H1 (cell line): ENCODE data around the gene NFKBIE. TPM values are rescaled to one million over a fixed set of nuclear protein-coding genes. Genes with fewer than 3 reads are reported as not detected.

Experiments
- CTCF ChIA-PET: fragments of 300-600 bp; sonication (Branson Sonifier 250); formaldehyde crosslinking; loops from one replicate; lab custom pipeline; 2021; ENCODE audit not compliant: partially characterized antibody; lab: Charles Lee
- POLR2A ChIA-PET: fragments of 300-600 bp; sonication (Branson Sonifier 250); formaldehyde crosslinking; loops from one replicate; lab custom pipeline; 2021; ENCODE audit warnings: inconsistent platforms; ENCODE audit not compliant: partially characterized antibody; lab: Charles Lee
- DNase-seq, 2 experiments: peaks; one replicate each; pipeline versions ENCODE4 v3.0.0 to v3.0.0-alpha.2; 2010 to 2022; ENCODE audit warnings: low spot score in 2 of 2, low read depth in 1 of 2, mixed read lengths in 1 of 2
- FAIRE-seq: peaks from 2 replicates; lab custom pipeline; 2011; peaks lifted over from hg19 to GRCh38; lab: Jason Lieb, UNC
- H2AFZ ChIP-seq: 2 replicates; pipeline ENCODE4 v1.8.1; 2012; ENCODE audit warnings: low read length, inconsistent platforms
- H2AK5ac ChIP-seq: 2 replicates; pipeline ENCODE4 v1.6.1; 2013; ENCODE audit warnings: low read depth, low read length
- H2BK120ac ChIP-seq: replicated peaks from 2 replicates; pipeline ENCODE3; 2013; ENCODE audit warnings: low read depth, low read length, inconsistent platforms
- H2BK12ac ChIP-seq: 2 replicates; pipeline ENCODE4 v1.6.1; 2013; ENCODE audit warnings: low read depth, low read length
- H2BK15ac ChIP-seq: 2 replicates; pipeline ENCODE4 v1.6.1; 2013; ENCODE audit warnings: low read length
- H2BK20ac ChIP-seq: 2 replicates; pipeline ENCODE4 v1.6.1; 2013; ENCODE audit warnings: low read length
- H2BK5ac ChIP-seq: 2 replicates; pipeline ENCODE4 v1.6.1; 2013; ENCODE audit warnings: low read depth, low read length
- H3K14ac ChIP-seq: 2 replicates; pipeline ENCODE4 v1.6.1; 2013; ENCODE audit warnings: inconsistent platforms; ENCODE audit not compliant: insufficient read length
- H3K18ac ChIP-seq: 2 replicates; pipeline ENCODE4 v1.6.1; 2013; ENCODE audit warnings: low read length; ENCODE audit errors: extremely low read depth
- H3K23ac ChIP-seq: 2 replicates; pipeline ENCODE4 v1.6.1; 2013; ENCODE audit warnings: inconsistent platforms; ENCODE audit not compliant: insufficient read length
- H3K23me2 ChIP-seq: 2 replicates; pipeline ENCODE4 v1.6.1; 2013; ENCODE audit warnings: low read depth, low read length
- H3K27ac ChIP-seq: 2 replicates; pipeline ENCODE4 v1.6.1; 2011; ENCODE audit warnings: low read depth, low read length, inconsistent platforms
- H3K27me3 ChIP-seq, 4 experiments: replicated peaks in 1 of 4; 1 replicate in 1 of 4; 2 replicates in 3 of 4; pipeline versions ENCODE4 v1.6.1 to v1.8.1; 2011 to 2013; ENCODE audit warnings: low read length in 3 of 4, mild to moderate bottlenecking in 3 of 4, inconsistent platforms in 2 of 4, mixed read lengths in 2 of 4, moderate library complexity in 1 of 4; ENCODE audit not compliant: control insufficient read depth in 3 of 4, insufficient read depth in 3 of 4; ENCODE audit errors: extremely low read depth in 1 of 4
- H3K36me3 ChIP-seq, 4 experiments: 2 replicates each; pipeline versions ENCODE4 v1.6.1 to v1.8.1; 2011 to 2013; ENCODE audit warnings: mild to moderate bottlenecking in 4 of 4, low read length in 3 of 4, moderate library complexity in 2 of 4, control low read depth in 1 of 4, inconsistent platforms in 1 of 4; ENCODE audit not compliant: insufficient read depth in 4 of 4, control insufficient read depth in 2 of 4
- H3K4ac ChIP-seq: replicated peaks from 2 replicates; pipeline ENCODE3; 2013; ENCODE audit warnings: low read length, low read depth, mixed read lengths, inconsistent platforms; ENCODE audit not compliant: insufficient read length
- H3K4me1 ChIP-seq, 4 experiments: replicated peaks in 1 of 4; 1 replicate in 1 of 4; 2 replicates in 3 of 4; pipeline versions ENCODE4 v1.6.1 to v1.8.1; 2011 to 2013; ENCODE audit warnings: low read length in 3 of 4, inconsistent platforms in 2 of 4, mixed read lengths in 1 of 4; ENCODE audit not compliant: insufficient read depth in 4 of 4, control insufficient read depth in 3 of 4
- H3K4me2 ChIP-seq, 2 experiments: 2 replicates each; pipeline versions ENCODE4 v1.6.1 to v1.8.1; 2011 to 2013; ENCODE audit warnings: low read depth in 2 of 2, low read length in 2 of 2, control low read depth in 1 of 2, inconsistent platforms in 1 of 2, mild to moderate bottlenecking in 1 of 2; ENCODE audit not compliant: insufficient read depth in 1 of 2
- H3K4me3 ChIP-seq, 4 experiments: fragments of 200-600, 300-600 bp in 1 of 4; sonication (generic), shearing (Covaris generic), sonication (Bioruptor Twin) in 1 of 4; 2 replicates each; pipeline versions ENCODE4 v1.5.1 to v1.8.1; 2011 to 2016; ENCODE audit warnings: low read length in 4 of 4, low read depth in 3 of 4, control low read depth in 2 of 4, inconsistent platforms in 2 of 4, mild to moderate bottlenecking in 2 of 4, mixed read lengths in 1 of 4, moderate library complexity in 1 of 4; ENCODE audit not compliant: insufficient read depth in 2 of 4; ENCODE audit errors: extremely low read depth in 1 of 4
- H3K56ac ChIP-seq: replicated peaks from 2 replicates; pipeline ENCODE3; 2013; ENCODE audit warnings: low read depth, mild to moderate bottlenecking, mixed read lengths, low read length, inconsistent platforms; ENCODE audit not compliant: insufficient read length
- H3K79me1 ChIP-seq: 2 replicates; pipeline ENCODE4 v1.6.1; 2013; ENCODE audit warnings: low read depth, low read length, control low read depth
- H3K79me2 ChIP-seq, 2 experiments: 2 replicates each; pipeline versions ENCODE4 v1.6.1 to v1.8.1; 2012 to 2013; ENCODE audit warnings: low read length in 2 of 2, mild to moderate bottlenecking in 2 of 2, inconsistent platforms in 1 of 2; ENCODE audit not compliant: insufficient read depth in 2 of 2, control insufficient read depth in 1 of 2
- H3K9ac ChIP-seq, 4 experiments: replicated peaks in 1 of 4; 1 replicate in 1 of 4; 2 replicates in 3 of 4; pipeline versions ENCODE4 v1.6.1 to v1.8.1; 2011 to 2013; ENCODE audit warnings: low read depth in 3 of 4, low read length in 3 of 4, control low read depth in 2 of 4, mild to moderate bottlenecking in 2 of 4, moderate library complexity in 2 of 4, inconsistent platforms in 1 of 4; ENCODE audit errors: extremely low read depth in 1 of 4
- H3K9me3 ChIP-seq, 2 experiments: 2 replicates each; pipeline versions ENCODE4 v1.6.1 to v1.8.1; 2012 to 2013; ENCODE audit warnings: mild to moderate bottlenecking in 2 of 2, moderate library complexity in 2 of 2, control low read depth in 1 of 2, inconsistent platforms in 1 of 2, low read depth in 1 of 2, low read length in 1 of 2, mixed read lengths in 1 of 2; ENCODE audit not compliant: insufficient read depth in 2 of 2
- H4K20me1 ChIP-seq, 2 experiments: replicated peaks in 1 of 2; 2 replicates each; pipeline versions ENCODE3 to v1.8.1; 2011 to 2013; ENCODE audit warnings: inconsistent platforms in 2 of 2, low read length in 2 of 2, mild to moderate bottlenecking in 1 of 2; ENCODE audit not compliant: insufficient read depth in 2 of 2, control insufficient read depth in 1 of 2
- H4K5ac ChIP-seq: 2 replicates; pipeline ENCODE4 v1.6.1; 2013; ENCODE audit warnings: low read length, low read depth, mixed read lengths, inconsistent platforms; ENCODE audit not compliant: insufficient read length
- H4K8ac ChIP-seq: 2 replicates; pipeline ENCODE4 v1.8.0; 2013; ENCODE audit warnings: mild to moderate bottlenecking, moderate library complexity, low read length, inconsistent platforms; ENCODE audit not compliant: insufficient read depth; ENCODE audit errors: extremely low read depth
- H4K91ac ChIP-seq: replicated peaks from 2 replicates; pipeline ENCODE3; 2013; ENCODE audit warnings: low read length, mixed read lengths, inconsistent platforms; ENCODE audit not compliant: insufficient read length
- CBX8 ChIP-seq: fragments of 300-800, 300-1000 bp; sonication (generic); IDR thresholded peaks from 2 replicates; pipeline ENCODE4 v1.7.1; 2016; ENCODE audit warnings: low read depth, low read length, borderline replicate concordance
- CTCF ChIP-seq, 3 experiments: IDR thresholded peaks; 1 replicate in 2 of 3; 2 replicates in 1 of 3; pipeline versions ENCODE4 v1.5.1 to v1.6.1; 2011; ENCODE audit warnings: low read length in 3 of 3, mild to moderate bottlenecking in 3 of 3, inconsistent platforms in 2 of 3, low read depth in 1 of 3, moderate library complexity in 1 of 3; ENCODE audit not compliant: insufficient read depth in 1 of 3; ENCODE audit errors: control extremely low read depth in 1 of 3
- KDM1A ChIP-seq: fragments of 200-600, 300-600 bp; sonication (generic); IDR thresholded peaks from 2 replicates; pipeline ENCODE4 v1.7.1; 2016; ENCODE audit warnings: mild to moderate bottlenecking, low read length, borderline replicate concordance
- MAX ChIP-seq: IDR thresholded peaks from 2 replicates; pipeline ENCODE4 v1.6.1; 2012; ENCODE audit warnings: inconsistent platforms
- POLR2AphosphoS5 ChIP-seq: IDR thresholded peaks from 2 replicates; pipeline ENCODE4 v1.6.1; 2011; ENCODE audit warnings: low read depth, low read length
- RAD21 ChIP-seq, 2 experiments: IDR thresholded peaks in 1 of 2; conservative IDR thresholded peaks in 1 of 2; 2 replicates each; pipeline ENCODE4 v1.6.1; 2011; ENCODE audit warnings: low read depth in 2 of 2, low read length in 2 of 2, improper control_type of control experiment in 1 of 2, inconsistent platforms in 1 of 2, mild to moderate bottlenecking in 1 of 2, moderate library complexity in 1 of 2
- SAP30 ChIP-seq: fragments of 300-600 bp; sonication (generic); IDR thresholded peaks from 2 replicates; pipeline ENCODE4 v1.7.1; 2012; ENCODE audit warnings: low read length, moderate library complexity, mild to moderate bottlenecking, inconsistent platforms; ENCODE audit not compliant: insufficient read depth, insufficient replicate concordance
- SP1 ChIP-seq: IDR thresholded peaks from 2 replicates; pipeline ENCODE4 v1.6.1; 2011; ENCODE audit warnings: low read depth, low read length
- SP4 ChIP-seq: IDR thresholded peaks from 2 replicates; pipeline ENCODE4 v1.6.1; 2012; ENCODE audit warnings: low read length, inconsistent platforms
- TAF1 ChIP-seq: IDR thresholded peaks from 2 replicates; pipeline ENCODE4 v1.6.1; 2011; ENCODE audit warnings: mild to moderate bottlenecking, low read depth, low read length
- WGBS, 2 experiments: shearing (Covaris generic) in 1 of 2; methylation state at CpG; one replicate each; pipeline versions ENCODE4 v1.1.6 to v1.1.7; 2013 to 2015; ENCODE audit warnings: low lambda C conversion rate in 2 of 2, mixed read lengths in 2 of 2, inconsistent platforms in 1 of 2, low coverage in 1 of 2, missing lambda C conversion rate in 1 of 2; ENCODE audit not compliant: insufficient replicate concordance in 2 of 2, insufficient coverage in 1 of 2, insufficient read length in 1 of 2; ENCODE audit errors: extremely low coverage in 1 of 2, missing lambda C conversion rate in 1 of 2; 5-methylcytosine and 5-hydroxymethylcytosine counted together
- polyA plus RNA-seq, 7 experiments: library from polyadenylated mRNA; depleted of rRNA in 3 of 7; stranded (reverse) in 5 of 7; unstranded in 2 of 7; fragments of >200 nt in 5 of 7; fragments of 200-250 nt in 2 of 7; gene quantifications; 1 replicate in 5 of 7; 2 replicates in 1 of 7; 4 replicates in 1 of 7; pipeline versions ENCODE4 v1.2.1 to v1.2.3, GENCODE V29; 2011 to 2013; ENCODE audit warnings: missing spikeins in 2 of 7, mixed read lengths in 2 of 7
- total RNA-seq: library from RNA; stranded (reverse); fragmentation: NEBNext Ultra II Directional; extraction: Animal tissue kit (Norgen Biotek cat#: 25700); gene quantifications from 2 replicates; pipeline ENCODE4 v1.2.1, GENCODE V29; 2021

The NFKBIE gene
- total and polyA plus RNA-seq, 2 of the 8 experiments (the other 6 are each of a cell fraction or from before 2014, with no cell fraction given): 13.5 to 19.2 TPM

GRCh38 chr6:44275271-44275748, 10.0 kb upstream of the NFKBIE start:
- H2AFZ ChIP-seq: no peak overlapping the region
- no peaks in the 10 kb centered on the region; the same call in 1 of the 2 replicates for H3K79me1 ChIP-seq
- H3K9me3 ChIP-seq: no peaks in the 10 kb centered on the region
- no peak overlapping the region for H2BK120ac ChIP-seq
- H3K23me2 ChIP-seq: peaks cover 2% of the 10 kb centered on the region; the same call in 1 of the 2 replicates
- H3K4me1 ChIP-seq: peaks cover 5 to 17% (median 9%) of the 10 kb centered on the region in 4 experiments
- ChIA-PET POLR2A (interaction anchor here (0.6 to 4.8 kb wide), 9 partner anchors 11 to 38 kb away, joined by 3 to 26 read pairs (median 3); partner anchors contain the start of genes AARS2, HSP90AB1 and SLC35B2), CTCF (interaction anchor here (1.0 to 19.0 kb wide), 12 partner anchors 8 to 179 kb away, joined by 3 to 330 read pairs (median 4); partner anchors contain the start of genes AARS2 and SLC35B2)
- no peak overlapping the region for H3K4me3 ChIP-seq
- H2BK5ac ChIP-seq: no peak overlapping the region
- no peak overlapping the region for H3K56ac ChIP-seq
- FAIRE-seq: no peak
- no peak overlapping the region for H3K23ac ChIP-seq
- no peak overlapping the region for H3K14ac ChIP-seq
- no peak overlapping the region for H3K4me2 ChIP-seq
- no peak overlapping the region for H3K18ac ChIP-seq
- no peak overlapping the region for H2BK15ac ChIP-seq
- 96% methylated on average over 55 of the region's 59 CpGs; no CpG with 5 or more reads in 1 of the 2 experiments for WGBS, 2 experiments
- no peak overlapping the region for H4K91ac ChIP-seq
- H2BK12ac ChIP-seq: peak overlapping the region; percentile 9; the same call in 1 of the 2 replicates
- H3K27ac ChIP-seq: no peak overlapping the region
- no peak overlapping the region for H3K9ac ChIP-seq
- H3K27me3 ChIP-seq: peaks cover 0 to 3% (median 0%) of the 10 kb centered on the region in 4 experiments; a peak in 1 of 7 replicates
- H3K4ac ChIP-seq: no peak overlapping the region
- no peak overlapping the region for H4K8ac ChIP-seq
- DNase-seq: no peak
- H2AK5ac ChIP-seq: no peak overlapping the region
- no peaks in the 10 kb centered on the region for H3K79me2 ChIP-seq
- no peak overlapping the region for H2BK20ac ChIP-seq
- H4K5ac ChIP-seq: no peak overlapping the region
- H4K20me1 ChIP-seq: peaks cover 0 to 8% of the 10 kb centered on the region in 2 experiments
- peaks cover 0 to 9% (median 3%) of the 10 kb centered on the region in 4 experiments; a peak in 4 of 8 replicates for H3K36me3 ChIP-seq
- TF ChIP-seq KDM1A (no peak), TAF1 (no peak), MAX (no peak), CTCF (IDR thresholded peaks at IDR 0.05; ENCODE audit: control extremely low read depth in 1 of 3, insufficient read depth in 1 of 3, low read depth in 1 of 3, low read length in 3 of 3) (no peak), SP4 (no peak), CBX8 (no peak), POLR2AphosphoS5 (no peak), RAD21 (IDR thresholded peaks at IDR 0.05 in 1 of 2, conservative IDR thresholded peaks at IDR 0.05 in 1 of 2; ENCODE audit: low read depth in 2 of 2, low read length in 2 of 2) (no peak), SAP30 (no peak), SP1 (no peak)
